ENCODE results near the gene ZBTB45. TPM values are rescaled to one million over a fixed set of nuclear protein-coding genes. Genes with fewer than 3 reads are reported as not detected.

ZBTB45 gene
- 1 to 10 TPM; 5.5 to 6.0 TPM for total RNA-seq

- Mint-ChIP-seq H3K4me3 (peak within 1 kb of the TSS; percentile 93), H3K27ac (peak within 1 kb of the TSS; percentile 98), H3K4me1 (ENCODE audit: low read depth) (peaks cover 38% of the 10 kb centered on the region), H3K36me3 (ENCODE audit: low read depth) (peaks cover 23% of the 10 kb centered on the region), H3K9me3 (no peaks in the 10 kb centered on the region), H3K27me3 (ENCODE audit: low read depth) (no peaks in the 10 kb centered on the region)
- intact Hi-C loops (cut with micrococcal nuclease) = loop anchor here (1.0 kb wide), 10 partner anchors 25 to 337 kb away; partner anchors contain the start of genes CHMP2A, MZF1, TRIM28 and ZNF324
- DNase-seq = peak; percentile 94
- CTCF ChIA-PET = interaction anchor here (0.6 to 6.4 kb wide), 22 partner anchors 9 to 292 kb away, joined by 3 to 52 read pairs (median 4); partner anchors contain the start of genes CHMP2A, TRIM28 and ZNF544
These were observed at the start of gene ZBTB45 for GRCh38 chr19:58519355-58520256. Gene ZBTB45 (minus strand): TSS chr19:58519810. CDS start chr19:58517673, 2,137 bp downstream.

GRCh38 chr19:58568453-58569130 lies 49.0 kb upstream of the ZBTB45 start:
- H3K27me3 Mint-ChIP-seq (ENCODE audit: low read depth) = no peaks in the 10 kb centered on the region
- DNase-seq = peak; percentile 4
- H3K4me3 Mint-ChIP-seq = no peak overlapping the region
- no peaks in the 10 kb centered on the region for H3K9me3 Mint-ChIP-seq
- H3K4me1 Mint-ChIP-seq (ENCODE audit: low read depth) = peaks cover 24% of the 10 kb centered on the region
- intact Hi-C loops (cut with micrococcal nuclease) = no loop called here
- no peak overlapping the region for H3K27ac Mint-ChIP-seq
- CTCF ChIA-PET = no interaction called here
- peaks cover 24% of the 10 kb centered on the region for H3K36me3 Mint-ChIP-seq (ENCODE audit: low read depth)

GRCh38 chr19:58566989-58567388 lies 47.4 kb upstream of the ZBTB45 start:
- peaks cover 25% of the 10 kb centered on the region for H3K36me3 Mint-ChIP-seq (ENCODE audit: low read depth)
- no peak overlapping the region for H3K27ac Mint-ChIP-seq
- intact Hi-C loops (cut with micrococcal nuclease) = no loop called here
- H3K4me1 Mint-ChIP-seq (ENCODE audit: low read depth) = peaks cover 27% of the 10 kb centered on the region
- no peak overlapping the region for H3K4me3 Mint-ChIP-seq
- no peaks in the 10 kb centered on the region for H3K27me3 Mint-ChIP-seq (ENCODE audit: low read depth)
- peak; percentile 0 for DNase-seq
- CTCF ChIA-PET = interaction anchor here (1.0 kb wide), 1 partner anchor 20 kb away, joined by 3 read pairs; no protein-coding TSS in a partner anchor
- no peaks in the 10 kb centered on the region for H3K9me3 Mint-ChIP-seq

- Mint-ChIP-seq H3K36me3 (ENCODE audit: low read depth) (peaks cover 22% of the 10 kb centered on the region), H3K4me1 (ENCODE audit: low read depth) (peaks cover 41% of the 10 kb centered on the region), H3K9me3 (no peaks in the 10 kb centered on the region), H3K27me3 (ENCODE audit: low read depth) (no peaks in the 10 kb centered on the region), H3K4me3 (peak overlapping the region; percentile 4), H3K27ac (no peak overlapping the region)
- intact Hi-C loops (cut with micrococcal nuclease) = loop anchor here (1.0 kb wide), 1 partner anchor 8 kb away; no protein-coding TSS in a partner anchor
- CTCF ChIA-PET = no interaction called here
- DNase-seq = no peak
These were observed 44.2 kb upstream of the ZBTB45 start for GRCh38 chr19:58563823-58564222.

- H3K27me3 Mint-ChIP-seq (ENCODE audit: low read depth) = no peaks in the 10 kb centered on the region
- no peaks in the 10 kb centered on the region for H3K9me3 Mint-ChIP-seq
- peak overlapping the region; percentile 74 for H3K4me3 Mint-ChIP-seq
- CTCF ChIA-PET = interaction anchor here (1.4 kb wide), 1 partner anchor 18 kb away, joined by 3 read pairs; no protein-coding TSS in a partner anchor
- DNase-seq = no peak
- H3K4me1 Mint-ChIP-seq (ENCODE audit: low read depth) = peaks cover 38% of the 10 kb centered on the region
- peaks cover 19% of the 10 kb centered on the region for H3K36me3 Mint-ChIP-seq (ENCODE audit: low read depth)
- H3K27ac Mint-ChIP-seq = no peak overlapping the region
- intact Hi-C loops (cut with micrococcal nuclease) = loop anchor here (1.0 kb wide), 1 partner anchor 9 kb away; no protein-coding TSS in a partner anchor
These were observed 43.5 kb upstream of the ZBTB45 start for GRCh38 chr19:58563034-58563573.

- H3K4me1 Mint-ChIP-seq (ENCODE audit: low read depth) = peaks cover 42% of the 10 kb centered on the region
- intact Hi-C loops (cut with micrococcal nuclease) = loop anchor here (1.0 kb wide), 1 partner anchor 10 kb away; no protein-coding TSS in a partner anchor
- H3K27me3 Mint-ChIP-seq (ENCODE audit: low read depth) = no peaks in the 10 kb centered on the region
- H3K27ac Mint-ChIP-seq = peak overlapping the region; percentile 30
- DNase-seq = peak; percentile 48
- H3K36me3 Mint-ChIP-seq (ENCODE audit: low read depth) = peaks cover 23% of the 10 kb centered on the region
- H3K4me3 Mint-ChIP-seq = peak overlapping the region; percentile 74
- no peaks in the 10 kb centered on the region for H3K9me3 Mint-ChIP-seq
- CTCF ChIA-PET = interaction anchor here (1.4 to 1.7 kb wide), 3 partner anchors 19 to 45 kb away, joined by 3 to 9 read pairs (median 4); partner anchors contain the start of gene ZBTB45
These were observed 42.8 kb upstream of the ZBTB45 start for GRCh38 chr19:58562122-58563033.

GRCh38 chr19:58561373-58562121 lies 41.9 kb upstream of the ZBTB45 start:
- intact Hi-C loops (cut with micrococcal nuclease) = no loop called here
- Mint-ChIP-seq H3K4me3 (peak overlapping the region; percentile 74), H3K9me3 (no peaks in the 10 kb centered on the region), H3K36me3 (ENCODE audit: low read depth) (peaks cover 26% of the 10 kb centered on the region), H3K4me1 (ENCODE audit: low read depth) (peaks cover 50% of the 10 kb centered on the region), H3K27me3 (ENCODE audit: low read depth) (no peaks in the 10 kb centered on the region), H3K27ac (no peak overlapping the region)
- CTCF ChIA-PET = interaction anchor here (1.0 to 1.7 kb wide), 3 partner anchors 20 to 44 kb away, joined by 3 to 9 read pairs (median 4); partner anchors contain the start of gene ZBTB45
- no peak for DNase-seq

GRCh38 chr19:58560921-58561320 lies 41.3 kb upstream of the ZBTB45 start:
- peaks cover 56% of the 10 kb centered on the region for H3K4me1 Mint-ChIP-seq (ENCODE audit: low read depth)
- H3K27ac Mint-ChIP-seq = no peak overlapping the region
- CTCF ChIA-PET = interaction anchor here (1.0 to 1.7 kb wide), 3 partner anchors 20 to 43 kb away, joined by 3 to 9 read pairs (median 4); partner anchors contain the start of gene ZBTB45
- no peaks in the 10 kb centered on the region for H3K9me3 Mint-ChIP-seq
- H3K27me3 Mint-ChIP-seq (ENCODE audit: low read depth) = no peaks in the 10 kb centered on the region
- peak overlapping the region; percentile 90 for H3K4me3 Mint-ChIP-seq
- intact Hi-C loops (cut with micrococcal nuclease) = no loop called here
- no peak for DNase-seq
- peaks cover 30% of the 10 kb centered on the region for H3K36me3 Mint-ChIP-seq (ENCODE audit: low read depth)

GRCh38 chr19:58560007-58560887 lies 40.6 kb upstream of the ZBTB45 start:
- Mint-ChIP-seq H3K36me3 (ENCODE audit: low read depth) (peaks cover 33% of the 10 kb centered on the region), H3K4me3 (peak overlapping the region; percentile 90), H3K9me3 (no peaks in the 10 kb centered on the region), H3K27ac (peak overlapping the region; percentile 100), H3K27me3 (ENCODE audit: low read depth) (no peaks in the 10 kb centered on the region), H3K4me1 (ENCODE audit: low read depth) (peaks cover 59% of the 10 kb centered on the region)
- CTCF ChIA-PET = interaction anchor here (0.6 to 1.6 kb wide), 3 partner anchors 21 to 43 kb away, joined by 3 to 4 read pairs (median 4); partner anchors contain the start of gene ZBTB45
- intact Hi-C loops (cut with micrococcal nuclease) = no loop called here
- no peak for DNase-seq
